ENCODE measurements around the gene GUCY2D. TPM values are rescaled to one million over a fixed set of nuclear protein-coding genes. Genes with fewer than 3 reads are reported as not detected.
A peak's percentile ranks its signal among the peaks of the same experiment; 100 is the strongest.

GUCY2D gene
- total and polyA plus RNA-seq, 2 experiments from 2014 or later, result 0.07 to 0.08 TPM

GRCh38 chr17:8056232-8056975, 54.0 kb downstream of the GUCY2D start:
- Mint-ChIP-seq H3K27ac (no peak overlapping the region), H3K4me3 (no peak overlapping the region), H3K9me3 (no peaks in the 10 kb centered on the region), H3K27me3 (ENCODE audit: insufficient read depth, low read depth, poor library complexity) (peaks cover 11% of the 10 kb centered on the region), H3K4me1 (peaks cover 13% of the 10 kb centered on the region), H3K36me3 (ENCODE audit: low read depth) (no peaks in the 10 kb centered on the region)
- peaks cover 37% of the 10 kb centered on the region for H3K27me3 ChIP-seq (ENCODE audit: insufficient read depth)
- H3K4me3 ChIP-seq, result no peak overlapping the region
- H3K4me2 ChIP-seq, result no peak overlapping the region
- H2AFZ ChIP-seq, result peak overlapping the region; percentile 43; the same call in 1 of the 2 replicates
- no peaks in the 10 kb centered on the region for H4K20me1 ChIP-seq (replicated peaks; ENCODE audit: insufficient read depth)
- DNase-seq (ENCODE audit: low spot score) (no peak), ATAC-seq (no peak)
- H3K36me3 ChIP-seq (ENCODE audit: insufficient read depth), result no peaks in the 10 kb centered on the region
- TF ChIP-seq ZNF331 (CRISPR knock-in tag; IDR thresholded peaks at IDR 0.05; ENCODE audit: low read depth) (no peak), REST (IDR thresholded peaks at IDR 0.05; ENCODE audit: unreplicated experiment) (no peak), ZNF462 (CRISPR knock-in tag; IDR thresholded peaks at IDR 0.05) (no peak)
- H3K27ac ChIP-seq (ENCODE audit: low read depth), result no peak overlapping the region
- no peaks in the 10 kb centered on the region for H3F3A ChIP-seq (replicated peaks; ENCODE audit: low read depth)
- H3K9me2 ChIP-seq (ENCODE audit: insufficient read depth), result no peaks in the 10 kb centered on the region
- H3K4me1 ChIP-seq (ENCODE audit: insufficient read depth), result peaks cover 13% of the 10 kb centered on the region
- H3K79me2 ChIP-seq (replicated peaks; ENCODE audit: insufficient read depth), result no peaks in the 10 kb centered on the region

Data from GM23338 (cell line).